ENCODE data around the gene CDC42BPA. TPM values are rescaled to one million over a fixed set of nuclear protein-coding genes. Genes with fewer than 3 reads are reported as not detected.

Gene CDC42BPA
- total and polyA plus RNA-seq, 9 of the 15 experiments (the other 6 are each of a cell fraction or from before 2014, with no cell fraction given) = 8.0 to 77.5 (median 52.1) TPM

DNA sequence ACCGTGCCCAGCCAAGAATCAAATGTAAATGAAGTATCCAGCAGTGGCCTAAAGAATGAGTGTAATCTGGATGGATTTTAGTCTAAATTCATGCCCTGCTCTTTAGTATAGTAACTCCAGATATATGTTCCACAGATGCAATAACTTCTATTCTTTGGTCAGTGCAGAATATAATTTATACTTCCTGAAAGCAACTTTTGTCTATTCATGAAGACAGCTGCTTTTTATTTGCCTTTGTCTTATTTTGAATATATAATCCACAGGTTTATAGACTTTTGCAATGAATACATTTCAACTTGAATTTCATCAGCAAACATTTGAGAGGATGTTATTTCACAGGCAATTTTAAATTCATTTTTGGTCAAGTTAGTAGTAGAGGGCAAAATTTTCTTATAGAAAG is 54.4 kb downstream of the CDC42BPA start (continued):
- TF ChIP-seq, protein P1, sequence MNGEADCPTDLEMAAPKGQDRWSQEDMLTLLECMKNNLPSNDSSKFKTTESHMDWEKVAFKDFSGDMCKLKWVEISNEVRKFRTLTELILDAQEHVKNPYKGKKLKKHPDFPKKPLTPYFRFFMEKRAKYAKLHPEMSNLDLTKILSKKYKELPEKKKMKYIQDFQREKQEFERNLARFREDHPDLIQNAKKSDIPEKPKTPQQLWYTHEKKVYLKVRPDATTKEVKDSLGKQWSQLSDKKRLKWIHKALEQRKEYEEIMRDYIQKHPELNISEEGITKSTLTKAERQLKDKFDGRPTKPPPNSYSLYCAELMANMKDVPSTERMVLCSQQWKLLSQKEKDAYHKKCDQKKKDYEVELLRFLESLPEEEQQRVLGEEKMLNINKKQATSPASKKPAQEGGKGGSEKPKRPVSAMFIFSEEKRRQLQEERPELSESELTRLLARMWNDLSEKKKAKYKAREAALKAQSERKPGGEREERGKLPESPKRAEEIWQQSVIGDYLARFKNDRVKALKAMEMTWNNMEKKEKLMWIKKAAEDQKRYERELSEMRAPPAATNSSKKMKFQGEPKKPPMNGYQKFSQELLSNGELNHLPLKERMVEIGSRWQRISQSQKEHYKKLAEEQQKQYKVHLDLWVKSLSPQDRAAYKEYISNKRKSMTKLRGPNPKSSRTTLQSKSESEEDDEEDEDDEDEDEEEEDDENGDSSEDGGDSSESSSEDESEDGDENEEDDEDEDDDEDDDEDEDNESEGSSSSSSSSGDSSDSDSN (IDR thresholded peaks at IDR 0.05; ENCODE audit: borderline replicate concordance in 1 of 2, low read depth in 2 of 2, low read length in 2 of 2) = no peak
- TF ChIP-seq PML (IDR thresholded peaks at IDR 0.05; ENCODE audit: low read length) (no peak), SP2 (IDR thresholded peaks at IDR 0.05; ENCODE audit: extremely low read depth, low read depth, low read length, poor library complexity, severe bottlenecking) (no peak)
- TF ChIP-seq, protein P2, sequence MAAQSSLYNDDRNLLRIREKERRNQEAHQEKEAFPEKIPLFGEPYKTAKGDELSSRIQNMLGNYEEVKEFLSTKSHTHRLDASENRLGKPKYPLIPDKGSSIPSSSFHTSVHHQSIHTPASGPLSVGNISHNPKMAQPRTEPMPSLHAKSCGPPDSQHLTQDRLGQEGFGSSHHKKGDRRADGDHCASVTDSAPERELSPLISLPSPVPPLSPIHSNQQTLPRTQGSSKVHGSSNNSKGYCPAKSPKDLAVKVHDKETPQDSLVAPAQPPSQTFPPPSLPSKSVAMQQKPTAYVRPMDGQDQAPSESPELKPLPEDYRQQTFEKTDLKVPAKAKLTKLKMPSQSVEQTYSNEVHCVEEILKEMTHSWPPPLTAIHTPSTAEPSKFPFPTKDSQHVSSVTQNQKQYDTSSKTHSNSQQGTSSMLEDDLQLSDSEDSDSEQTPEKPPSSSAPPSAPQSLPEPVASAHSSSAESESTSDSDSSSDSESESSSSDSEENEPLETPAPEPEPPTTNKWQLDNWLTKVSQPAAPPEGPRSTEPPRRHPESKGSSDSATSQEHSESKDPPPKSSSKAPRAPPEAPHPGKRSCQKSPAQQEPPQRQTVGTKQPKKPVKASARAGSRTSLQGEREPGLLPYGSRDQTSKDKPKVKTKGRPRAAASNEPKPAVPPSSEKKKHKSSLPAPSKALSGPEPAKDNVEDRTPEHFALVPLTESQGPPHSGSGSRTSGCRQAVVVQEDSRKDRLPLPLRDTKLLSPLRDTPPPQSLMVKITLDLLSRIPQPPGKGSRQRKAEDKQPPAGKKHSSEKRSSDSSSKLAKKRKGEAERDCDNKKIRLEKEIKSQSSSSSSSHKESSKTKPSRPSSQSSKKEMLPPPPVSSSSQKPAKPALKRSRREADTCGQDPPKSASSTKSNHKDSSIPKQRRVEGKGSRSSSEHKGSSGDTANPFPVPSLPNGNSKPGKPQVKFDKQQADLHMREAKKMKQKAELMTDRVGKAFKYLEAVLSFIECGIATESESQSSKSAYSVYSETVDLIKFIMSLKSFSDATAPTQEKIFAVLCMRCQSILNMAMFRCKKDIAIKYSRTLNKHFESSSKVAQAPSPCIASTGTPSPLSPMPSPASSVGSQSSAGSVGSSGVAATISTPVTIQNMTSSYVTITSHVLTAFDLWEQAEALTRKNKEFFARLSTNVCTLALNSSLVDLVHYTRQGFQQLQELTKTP (IDR thresholded peaks at IDR 0.05; ENCODE audit: low read depth in 1 of 2, partially characterized antibody in 2 of 2) = no peak
